Fibroblast of peridontal ligament (primary cell): ENCODE measurements around the gene APBB1.

Source experiments
- DNase-seq: peaks from one replicate; pipeline ENCODE4 v3.0.0-alpha.2; 2010; ENCODE audit errors: extremely low read depth

Gene APBB1

GRCh38 chr11:6391537-6392134 lies 27.3 kb downstream of the APBB1 start:
- DNase-seq, result no peak

GRCh38 chr11:6390718-6391469 lies 28.0 kb downstream of the APBB1 start:
- no peak for DNase-seq

- DNase-seq, result peak; percentile 78
Observed at GRCh38 chr11:6389905-6390717, 28.8 kb downstream of the APBB1 start, which contains the start of gene SMPD1. TSS of gene SMPD1 (plus strand) at chr11:6390474. CDS start at chr11:6390599, 125 bp downstream.

- DNase-seq, result no peak
Observed at GRCh38 chr11:6388748-6389147, 30.1 kb downstream of the APBB1 start.

- peak; percentile 66 for DNase-seq
Observed at GRCh38 chr11:6387811-6388599, 30.9 kb downstream of the APBB1 start.

- DNase-seq, result no peak
Observed at GRCh38 chr11:6385046-6385777, 33.7 kb downstream of the APBB1 start.

- no peak for DNase-seq
Observed at GRCh38 chr11:6378640-6378989, 40.3 kb downstream of the APBB1 start.

- DNase-seq, result no peak
Observed at GRCh38 chr11:6377902-6378639, 40.8 kb downstream of the APBB1 start.

- no peak for DNase-seq
Observed at GRCh38 chr11:6371825-6372224, 47.1 kb downstream of the APBB1 start.

- no peak for DNase-seq
Observed at GRCh38 chr11:6365659-6366058, 53.2 kb downstream of the APBB1 start.

- DNase-seq, result peak; percentile 83
Observed at GRCh38 chr11:6362873-6363678, 55.8 kb downstream of the APBB1 start.

GRCh38 chr11:6362185-6362872 lies 56.6 kb downstream of the APBB1 start:
- no peak for DNase-seq

GRCh38 chr11:6360183-6360582 lies 58.7 kb downstream of the APBB1 start:
- peak; percentile 17 for DNase-seq

- peak; percentile 84 for DNase-seq
Observed at GRCh38 chr11:6357222-6357621, 61.7 kb downstream of the APBB1 start.

- DNase-seq, result no peak
Observed at GRCh38 chr11:6356503-6357055, 62.3 kb downstream of the APBB1 start.

GRCh38 chr11:6354651-6355485 lies 64.0 kb downstream of the APBB1 start:
- peak; percentile 87 for DNase-seq

GRCh38 chr11:6353367-6353987 lies 65.4 kb downstream of the APBB1 start:
- DNase-seq, result peak; percentile 49
